Keratinocyte (primary cell): Measurements from ENCODE around the gene ARID1B. TPM values are rescaled to one million over a fixed set of nuclear protein-coding genes. Genes with fewer than 3 reads are reported as not detected.

Experiments used
- DNase-seq: peaks from one replicate; pipeline ENCODE4 v3.0.0-alpha.2; 2011; ENCODE audit warnings: low read depth, missing footprints, low spot score
- FAIRE-seq: peaks from 2 replicates; lab custom pipeline; 2011; peaks lifted over from hg19 to GRCh38; lab: Jason Lieb, UNC
- H2AFZ ChIP-seq: 2 replicates; pipeline ENCODE4 v1.6.0; 2012; ENCODE audit warnings: low read length, control low read depth, inconsistent platforms; ENCODE audit not compliant: control insufficient read depth
- H3K27ac ChIP-seq: 2 replicates; pipeline ENCODE4 v1.5.1; 2011; ENCODE audit warnings: low read length; ENCODE audit not compliant: control insufficient read depth, insufficient read depth
- H3K27me3 ChIP-seq: 3 replicates; pipeline ENCODE4 v1.6.0; 2011; ENCODE audit warnings: low read length; ENCODE audit not compliant: control insufficient read depth, insufficient read depth; ENCODE audit errors: extremely low read depth
- H3K36me3 ChIP-seq, 2 experiments: 2 replicates in 1 of 2; 3 replicates in 1 of 2; pipeline ENCODE4 v1.5.1; 2011; ENCODE audit warnings: low read length in 2 of 2, mild to moderate bottlenecking in 1 of 2; ENCODE audit not compliant: control insufficient read depth in 2 of 2, insufficient read depth in 2 of 2; ENCODE audit errors: extremely low read depth in 1 of 2
- H3K4me1 ChIP-seq: 3 replicates; pipeline ENCODE4 v1.5.1; 2011; ENCODE audit warnings: low read length; ENCODE audit not compliant: control insufficient read depth, insufficient read depth; ENCODE audit errors: extremely low read depth
- H3K4me2 ChIP-seq: 3 replicates; pipeline ENCODE4 v1.6.0; 2011; ENCODE audit warnings: low read depth, low read length; ENCODE audit not compliant: control insufficient read depth, insufficient read depth; ENCODE audit errors: extremely low read depth
- H3K4me3 ChIP-seq, 3 experiments: fragments of 200-600 bp in 1 of 3; sonication (generic) in 1 of 3; 2 replicates in 2 of 3; 3 replicates in 1 of 3; pipeline ENCODE4 v1.5.1; 2011 to 2016; ENCODE audit warnings: low read length in 3 of 3, mild to moderate bottlenecking in 3 of 3, control low read depth in 2 of 3, inconsistent platforms in 1 of 3, low read depth in 1 of 3, mixed read lengths in 1 of 3, mixed run types in 1 of 3, moderate library complexity in 1 of 3; ENCODE audit not compliant: control insufficient read depth in 2 of 3, insufficient read depth in 2 of 3; ENCODE audit errors: extremely low read depth in 1 of 3
- H3K79me2 ChIP-seq: 2 replicates; pipeline ENCODE4 v1.6.0; 2012; ENCODE audit warnings: low read length; ENCODE audit not compliant: control insufficient read depth, insufficient read depth
- H3K9ac ChIP-seq: 3 replicates; pipeline ENCODE4 v1.6.0; 2011; ENCODE audit warnings: low read length; ENCODE audit not compliant: control insufficient read depth, insufficient read depth; ENCODE audit errors: extremely low read depth
- H3K9me1 ChIP-seq: 3 replicates; pipeline ENCODE4 v1.6.0; 2011; ENCODE audit warnings: low read length; ENCODE audit not compliant: control insufficient read depth, insufficient read depth; ENCODE audit errors: extremely low read depth
- H3K9me3 ChIP-seq: 2 replicates; pipeline ENCODE4 v1.5.1; 2012; ENCODE audit warnings: low read depth, low read length; ENCODE audit not compliant: control insufficient read depth
- H4K20me1 ChIP-seq: 3 replicates; pipeline ENCODE4 v1.6.0; 2011; ENCODE audit warnings: low read length; ENCODE audit not compliant: control insufficient read depth, insufficient read depth; ENCODE audit errors: extremely low read depth
- EZH2 ChIP-seq: IDR thresholded peaks from one replicate; pipeline ENCODE4 v1.6.1; 2012; ENCODE audit warnings: inconsistent platforms, mild to moderate bottlenecking, low read length, moderate library complexity
- dilution Hi-C: fragments of 300-500 bp; cut with MboI; formaldehyde crosslinking; loops from one replicate; pipeline ENCODE4 v1.7.0; 2020; ENCODE audit warnings: low sequenced_read_pairs; ENCODE audit not compliant: extremely low pct_ligation_motif_present
- polyA plus RNA-seq, 5 experiments: library from polyadenylated mRNA; depleted of rRNA in 3 of 5; stranded (reverse) in 3 of 5; stranded (forward) in 1 of 5; unstranded in 1 of 5; fragments of >200 nt; gene quantifications; 1 replicate in 1 of 5; 2 replicates in 3 of 5; 3 replicates in 1 of 5; pipeline versions ENCODE4 v1.2.1 to v1.2.3, GENCODE V29; 2011 to 2012; ENCODE audit warnings: missing spikeins in 2 of 5, low read depth in 1 of 5, low replicate concordance in 1 of 5
- TF ChIP-seq, protein P1 (sequence below), 3 experiments: IDR thresholded peaks in 1 of 3; conservative IDR thresholded peaks in 1 of 3; optimal IDR thresholded peaks in 1 of 3; 2 replicates in 2 of 3; 3 replicates in 1 of 3; pipeline versions ENCODE3 to v1.5.1; 2011; ENCODE audit warnings: low read length in 3 of 3, mild to moderate bottlenecking in 3 of 3, moderate library complexity in 2 of 3, control low read depth in 1 of 3, inconsistent platforms in 1 of 3; ENCODE audit not compliant: insufficient read depth in 2 of 3; ENCODE audit errors: extremely low read depth in 1 of 3

The ARID1B gene
- polyA plus RNA-seq, 1 donor (not counting 4 experiments of a cell fraction or from before 2014, with no cell fraction given), result 14.9 TPM

DNA sequence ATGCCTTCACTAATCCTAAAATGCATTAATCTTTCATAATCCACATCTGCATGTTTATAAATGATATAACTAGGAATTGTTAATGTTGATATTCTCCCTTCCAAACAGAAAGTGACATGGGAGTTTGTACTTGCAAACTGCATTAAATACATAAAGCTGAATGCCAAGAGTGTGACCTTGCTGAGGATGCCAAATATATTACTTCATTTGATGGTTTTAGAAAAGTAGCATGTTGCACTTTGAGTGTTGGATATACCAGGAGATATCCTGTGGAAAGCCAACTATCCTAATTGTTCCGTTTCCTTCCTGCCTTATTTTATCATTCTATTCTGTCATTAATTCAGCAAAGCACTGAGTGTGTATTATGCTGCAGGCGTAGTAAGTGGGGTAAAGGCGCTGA, 316.4 kb downstream of the ARID1B start:
- no peak for FAIRE-seq
- Histone ChIP-seq H3K27ac (no peak overlapping the region), H3K27me3 (no peaks in the 10 kb centered on the region), H3K4me2 (no peak overlapping the region), H3K79me2 (no peaks in the 10 kb centered on the region), H4K20me1 (no peaks in the 10 kb centered on the region), H3K4me3 (no peak overlapping the region), H3K9me1 (no peaks in the 10 kb centered on the region), H3K4me1 (no peaks in the 10 kb centered on the region), H3K9me3 (no peaks in the 10 kb centered on the region), H3K9ac (no peak overlapping the region), H3K36me3 (peaks cover 0 to 1% of the 10 kb centered on the region in 2 experiments), H2AFZ (no peak overlapping the region)
- TF ChIP-seq EZH2, result no peak
- TF ChIP-seq, protein P1, sequence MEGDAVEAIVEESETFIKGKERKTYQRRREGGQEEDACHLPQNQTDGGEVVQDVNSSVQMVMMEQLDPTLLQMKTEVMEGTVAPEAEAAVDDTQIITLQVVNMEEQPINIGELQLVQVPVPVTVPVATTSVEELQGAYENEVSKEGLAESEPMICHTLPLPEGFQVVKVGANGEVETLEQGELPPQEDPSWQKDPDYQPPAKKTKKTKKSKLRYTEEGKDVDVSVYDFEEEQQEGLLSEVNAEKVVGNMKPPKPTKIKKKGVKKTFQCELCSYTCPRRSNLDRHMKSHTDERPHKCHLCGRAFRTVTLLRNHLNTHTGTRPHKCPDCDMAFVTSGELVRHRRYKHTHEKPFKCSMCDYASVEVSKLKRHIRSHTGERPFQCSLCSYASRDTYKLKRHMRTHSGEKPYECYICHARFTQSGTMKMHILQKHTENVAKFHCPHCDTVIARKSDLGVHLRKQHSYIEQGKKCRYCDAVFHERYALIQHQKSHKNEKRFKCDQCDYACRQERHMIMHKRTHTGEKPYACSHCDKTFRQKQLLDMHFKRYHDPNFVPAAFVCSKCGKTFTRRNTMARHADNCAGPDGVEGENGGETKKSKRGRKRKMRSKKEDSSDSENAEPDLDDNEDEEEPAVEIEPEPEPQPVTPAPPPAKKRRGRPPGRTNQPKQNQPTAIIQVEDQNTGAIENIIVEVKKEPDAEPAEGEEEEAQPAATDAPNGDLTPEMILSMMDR (optimal IDR thresholded peaks at IDR 0.05 in 1 of 3, IDR thresholded peaks at IDR 0.05 in 1 of 3, conservative IDR thresholded peaks at IDR 0.05 in 1 of 3; ENCODE audit: extremely low read depth in 1 of 3, insufficient read depth in 2 of 3, low read length in 3 of 3), result no peak
- dilution Hi-C loops, result no loop called here
- no peak for DNase-seq

DNA sequence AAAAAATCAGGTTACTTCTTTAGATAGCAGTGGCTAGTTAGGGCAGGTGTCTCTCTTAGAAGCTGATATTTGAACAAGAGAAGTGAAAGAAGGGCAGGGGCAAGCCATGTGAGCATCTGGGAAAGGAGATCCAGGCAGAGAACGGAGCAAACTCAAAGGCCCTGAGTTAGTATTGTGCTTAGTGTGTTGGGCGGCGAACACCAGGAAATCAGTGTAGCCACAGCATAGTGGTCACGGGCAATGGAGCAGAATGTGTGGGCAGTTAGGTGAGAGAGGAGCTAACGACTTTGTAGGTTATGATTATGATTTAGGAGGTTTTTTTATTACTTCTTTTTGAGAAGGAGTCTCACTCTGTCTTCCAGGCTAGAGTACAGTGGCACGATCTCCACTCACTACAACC, 316.9 kb downstream of the ARID1B start:
- Histone ChIP-seq H4K20me1 (no peaks in the 10 kb centered on the region), H2AFZ (no peak overlapping the region), H3K9ac (no peak overlapping the region), H3K9me1 (no peaks in the 10 kb centered on the region), H3K27me3 (no peaks in the 10 kb centered on the region), H3K9me3 (no peaks in the 10 kb centered on the region), H3K4me1 (no peaks in the 10 kb centered on the region), H3K27ac (no peak overlapping the region), H3K79me2 (no peaks in the 10 kb centered on the region), H3K36me3 (peaks cover 0 to 1% of the 10 kb centered on the region in 2 experiments), H3K4me3 (no peak overlapping the region), H3K4me2 (no peak overlapping the region)
- no peak for DNase-seq
- dilution Hi-C loops, result no loop called here
- no peak for FAIRE-seq
- TF ChIP-seq, protein P1 (optimal IDR thresholded peaks at IDR 0.05 in 1 of 3, IDR thresholded peaks at IDR 0.05 in 1 of 3, conservative IDR thresholded peaks at IDR 0.05 in 1 of 3; ENCODE audit: extremely low read depth in 1 of 3, insufficient read depth in 2 of 3, low read length in 3 of 3), result no peak
- no peak for TF ChIP-seq EZH2
